Erythroblast (primary cell): ENCODE measurements around the gene DDI1.

Experiments
- GATA1 ChIP-seq: IDR thresholded peaks from 2 replicates; pipeline ENCODE4 v1.6.1; 2011; ENCODE audit warnings: low read depth, mild to moderate bottlenecking, control low read depth, low read length, moderate library complexity
- POLR2A ChIP-seq: IDR thresholded peaks from 2 replicates; pipeline ENCODE4 v1.6.1; 2011; ENCODE audit warnings: mild to moderate bottlenecking, low read length

GRCh38 chr11:104036995-104037394 is 555 bp downstream of the DDI1 start:
- TF ChIP-seq GATA1: no peak
- TF ChIP-seq POLR2A: no peak
